ENCODE results near the gene CRHR1.

Gene CRHR1

GRCh38 chr17:45824901-45825492, 40.9 kb downstream of the CRHR1 start:
- DNase-seq, result no peak

GRCh38 chr17:45825792-45826191, 41.7 kb downstream of the CRHR1 start:
- no peak for DNase-seq

GRCh38 chr17:45826919-45827588, 42.9 kb downstream of the CRHR1 start:
- DNase-seq, result no peak

- DNase-seq, result no peak
Measured at GRCh38 chr17:45828171-45828570, 44.1 kb downstream of the CRHR1 start.

- DNase-seq, result no peak
Measured at GRCh38 chr17:45828582-45829133, 44.5 kb downstream of the CRHR1 start.

GRCh38 chr17:45833920-45834319, 49.8 kb downstream of the CRHR1 start:
- DNase-seq, result no peak

DNA sequence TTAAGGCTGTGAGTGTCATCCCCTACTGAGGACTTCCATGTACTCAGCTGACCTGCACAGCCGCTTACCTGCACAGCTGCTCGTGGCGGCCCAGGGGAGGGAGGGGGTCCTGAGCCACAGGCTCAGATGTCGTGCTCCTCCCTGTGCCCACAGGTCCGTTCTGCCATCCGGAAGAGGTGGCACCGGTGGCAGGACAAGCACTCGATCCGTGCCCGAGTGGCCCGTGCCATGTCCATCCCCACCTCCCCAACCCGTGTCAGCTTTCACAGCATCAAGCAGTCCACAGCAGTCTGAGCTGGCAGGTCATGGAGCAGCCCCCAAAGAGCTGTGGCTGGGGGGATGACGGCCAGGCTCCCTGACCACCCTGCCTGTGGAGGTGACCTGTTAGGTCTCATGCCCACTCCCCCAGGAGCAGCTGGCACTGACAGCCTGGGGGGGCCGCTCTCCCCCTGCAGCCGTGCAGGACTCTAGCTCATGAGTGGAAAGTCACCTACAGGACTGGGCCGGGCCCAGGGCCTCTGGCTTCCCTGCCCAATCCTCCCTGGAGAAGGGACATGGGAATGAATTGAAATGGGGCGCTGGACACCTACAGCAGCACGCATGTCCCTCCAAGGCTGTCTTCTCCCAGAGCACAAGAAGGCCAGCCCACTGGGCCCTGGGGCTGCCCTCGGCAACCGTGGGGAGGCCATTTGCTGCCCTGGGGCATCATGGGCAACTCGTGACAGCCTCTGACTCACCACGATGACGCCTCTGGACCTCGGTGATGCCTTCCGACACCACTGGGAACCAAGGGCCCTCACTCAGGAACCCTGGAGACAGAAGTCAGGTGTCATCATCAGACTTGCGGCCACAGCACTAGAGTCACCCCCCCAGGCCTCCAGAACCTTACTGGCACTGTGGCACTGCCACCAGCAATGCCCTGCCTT, 50.6 kb downstream of the CRHR1 start:
- DNase-seq, result no peak

GRCh38 chr17:45835481-45835880, 51.4 kb downstream of the CRHR1 start:
- no peak for DNase-seq

DNA sequence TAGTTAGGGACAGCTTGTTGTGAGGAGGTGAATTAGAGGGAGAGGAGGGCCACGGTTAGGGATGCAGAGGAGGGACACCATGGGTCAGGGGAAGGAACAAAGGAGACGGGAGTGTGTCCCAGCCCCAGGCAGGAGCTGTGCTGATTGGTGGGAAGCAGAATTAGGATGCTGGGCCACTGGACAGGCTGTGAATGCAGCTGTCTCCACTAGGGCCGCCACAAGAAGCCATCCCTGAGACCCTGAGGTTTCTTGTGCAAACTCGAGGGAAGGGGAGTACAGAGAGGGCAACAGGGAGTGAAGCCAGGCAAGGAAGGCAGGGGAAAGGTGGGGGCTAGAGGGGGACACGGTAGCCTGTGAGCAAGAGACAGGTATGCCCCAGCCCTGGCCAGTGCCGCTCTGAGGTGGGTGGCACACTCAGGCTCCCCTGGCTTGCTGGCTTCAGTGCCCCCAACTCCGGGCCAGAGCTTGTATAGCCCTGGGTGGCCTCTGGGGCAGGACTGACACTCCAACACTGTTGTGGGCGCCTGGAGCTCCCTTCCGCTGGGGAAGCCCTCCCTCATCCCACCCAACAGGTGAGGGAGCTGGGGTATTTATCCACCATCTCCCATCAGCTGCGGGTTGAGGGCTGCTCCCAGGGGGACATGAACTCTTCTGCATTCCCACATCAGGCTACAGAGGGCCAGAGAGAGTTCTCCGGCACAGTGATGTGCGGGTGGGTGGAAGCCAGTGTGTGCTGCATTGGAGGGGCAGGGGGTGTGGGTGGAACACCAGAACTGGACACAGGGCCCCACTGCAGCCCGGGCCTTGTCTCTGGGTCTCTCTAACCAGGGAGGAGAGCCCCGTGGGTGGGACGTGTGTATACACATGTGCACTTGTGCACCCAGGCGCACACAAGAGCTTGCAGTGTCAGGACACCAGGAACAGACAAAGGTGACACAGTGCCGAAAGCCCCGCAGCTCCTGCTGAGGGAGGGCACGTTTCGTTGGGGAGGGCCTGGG, 52.2 kb downstream of the CRHR1 start:
- no peak for DNase-seq

DNA sequence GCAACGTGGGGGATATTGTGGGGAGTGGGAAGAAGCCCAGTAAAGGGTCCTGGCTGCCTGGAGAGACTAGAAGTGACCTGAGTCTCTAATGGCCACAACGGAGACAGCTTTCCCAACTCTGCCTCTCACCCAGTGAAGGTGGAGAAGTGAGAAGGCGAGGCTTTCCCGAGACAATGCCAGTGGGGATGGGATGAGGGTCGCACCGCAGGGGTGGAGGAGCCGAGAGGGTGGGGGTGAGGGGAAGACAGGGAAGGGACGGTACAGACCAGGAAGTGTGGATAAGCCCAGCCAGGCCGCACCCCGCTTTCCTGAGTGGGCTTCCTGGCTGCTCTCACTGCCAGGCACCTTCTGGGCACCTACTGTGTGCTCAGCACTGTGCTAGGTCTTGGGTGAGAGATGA, 53.1 kb downstream of the CRHR1 start:
- no peak for DNase-seq

DNA sequence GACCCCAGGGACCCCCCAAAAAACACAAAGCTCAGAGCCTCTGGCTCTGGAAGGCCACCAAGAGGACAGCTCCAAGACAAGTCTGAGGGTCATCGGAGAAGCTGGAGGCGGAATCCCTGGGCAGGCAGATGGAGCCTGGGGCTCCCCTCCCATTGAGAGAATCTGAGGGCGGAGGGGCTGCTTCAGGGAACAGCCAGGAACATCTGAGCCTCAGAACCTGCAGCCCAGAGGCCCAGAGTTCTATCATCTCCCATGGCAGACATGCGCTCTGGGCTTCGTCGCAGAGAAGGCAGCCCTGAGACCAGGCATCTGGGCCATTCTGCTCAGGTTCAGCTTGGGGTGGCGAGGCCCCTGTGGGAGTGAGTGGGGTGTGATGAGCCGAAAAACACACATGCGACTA, 53.5 kb downstream of the CRHR1 start:
- no peak for DNase-seq

GRCh38 chr17:45838751-45839295, 54.7 kb downstream of the CRHR1 start:
- no peak for DNase-seq

- DNase-seq, result no peak
Measured at GRCh38 chr17:45839442-45839841, 55.3 kb downstream of the CRHR1 start.

DNA sequence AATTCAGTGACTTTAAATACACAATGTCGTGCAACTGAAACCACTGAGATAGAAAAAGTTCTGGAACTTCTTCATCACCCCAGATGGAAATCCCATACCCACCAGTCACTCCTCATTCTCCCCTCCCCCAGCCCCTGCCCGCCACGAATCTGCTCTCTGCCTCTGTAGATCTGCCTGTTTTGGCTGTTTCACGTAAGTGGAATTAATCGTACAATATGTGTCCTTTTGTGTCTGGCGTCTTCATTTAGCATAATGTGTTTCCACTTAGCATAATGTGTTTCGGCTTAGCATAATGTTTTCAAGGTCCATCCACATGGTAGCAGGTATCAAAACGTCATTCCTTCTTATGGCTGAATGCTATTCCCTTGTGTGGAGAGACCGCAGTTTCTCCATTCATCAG, 57.1 kb downstream of the CRHR1 start:
- DNase-seq, result no peak

DNA sequence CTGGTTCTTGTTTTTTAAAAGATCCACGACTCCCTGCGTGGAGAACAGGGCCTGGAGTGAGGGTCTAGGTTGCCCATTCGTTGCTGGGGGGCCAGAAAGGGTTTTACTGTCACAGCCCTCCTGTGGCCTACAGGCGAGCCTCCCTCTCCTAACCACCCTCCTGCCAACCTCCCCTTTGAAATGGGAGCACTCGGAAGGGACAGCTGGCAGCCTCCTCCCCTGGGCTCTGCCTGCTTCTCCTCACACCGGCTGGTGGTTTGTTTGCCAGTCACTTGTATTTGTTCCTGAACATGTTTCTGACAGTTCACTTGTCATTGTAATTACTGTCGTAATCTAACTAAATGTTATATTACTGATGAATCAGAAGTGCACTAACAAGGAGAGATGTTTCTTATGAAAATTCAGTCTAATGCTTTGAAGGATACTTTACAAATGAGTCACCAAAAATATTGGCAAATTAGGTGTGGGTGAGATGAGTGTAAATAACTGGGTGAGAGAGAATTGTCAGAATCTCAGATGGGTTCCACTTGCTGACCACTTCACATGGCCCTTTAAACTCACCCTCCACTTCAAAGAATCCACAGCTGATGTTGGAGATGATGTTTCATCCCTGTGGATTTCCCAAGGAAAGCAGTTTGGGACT, 57.9 kb downstream of the CRHR1 start:
- DNase-seq, result peak; percentile 69

GRCh38 chr17:45843722-45844121, 59.6 kb downstream of the CRHR1 start:
- no peak for DNase-seq

DNA sequence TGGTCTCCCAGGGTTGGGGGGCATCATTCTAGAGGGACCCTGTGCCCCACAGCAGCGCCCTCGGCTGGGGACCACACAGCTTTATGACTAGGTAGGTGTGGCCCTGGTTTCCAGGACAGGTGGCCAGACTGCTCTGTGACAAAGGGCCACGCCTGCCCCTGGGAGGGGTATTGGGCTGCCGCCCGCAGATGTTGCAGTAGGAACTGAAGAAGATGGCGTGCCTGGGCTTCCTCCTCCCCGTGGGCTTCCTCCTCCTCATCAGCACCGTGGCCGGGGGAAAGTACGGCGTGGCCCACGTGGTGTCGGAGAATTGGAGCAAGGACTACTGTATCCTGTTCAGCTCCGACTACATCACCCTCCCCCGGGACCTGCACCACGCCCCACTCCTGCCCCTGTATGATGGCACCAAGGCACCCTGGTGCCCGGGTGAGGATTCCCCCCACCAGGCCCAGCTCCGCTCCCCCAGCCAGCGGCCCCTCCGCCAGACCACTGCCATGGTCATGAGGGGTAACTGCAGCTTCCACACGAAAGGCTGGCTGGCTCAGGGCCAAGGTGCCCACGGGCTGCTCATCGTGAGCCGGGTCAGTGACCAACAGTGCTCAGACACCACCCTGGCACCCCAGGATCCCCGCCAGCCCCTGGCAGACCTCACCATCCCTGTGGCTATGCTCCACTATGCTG, 60.7 kb downstream of the CRHR1 start, which contains the start of gene SPPL2C:
Gene SPPL2C, plus strand, starts transcription at position 187 of the 681 bp plus-strand sequence. Its CDS starts 26 bp downstream, at position 213.
- DNase-seq, result no peak

DNA sequence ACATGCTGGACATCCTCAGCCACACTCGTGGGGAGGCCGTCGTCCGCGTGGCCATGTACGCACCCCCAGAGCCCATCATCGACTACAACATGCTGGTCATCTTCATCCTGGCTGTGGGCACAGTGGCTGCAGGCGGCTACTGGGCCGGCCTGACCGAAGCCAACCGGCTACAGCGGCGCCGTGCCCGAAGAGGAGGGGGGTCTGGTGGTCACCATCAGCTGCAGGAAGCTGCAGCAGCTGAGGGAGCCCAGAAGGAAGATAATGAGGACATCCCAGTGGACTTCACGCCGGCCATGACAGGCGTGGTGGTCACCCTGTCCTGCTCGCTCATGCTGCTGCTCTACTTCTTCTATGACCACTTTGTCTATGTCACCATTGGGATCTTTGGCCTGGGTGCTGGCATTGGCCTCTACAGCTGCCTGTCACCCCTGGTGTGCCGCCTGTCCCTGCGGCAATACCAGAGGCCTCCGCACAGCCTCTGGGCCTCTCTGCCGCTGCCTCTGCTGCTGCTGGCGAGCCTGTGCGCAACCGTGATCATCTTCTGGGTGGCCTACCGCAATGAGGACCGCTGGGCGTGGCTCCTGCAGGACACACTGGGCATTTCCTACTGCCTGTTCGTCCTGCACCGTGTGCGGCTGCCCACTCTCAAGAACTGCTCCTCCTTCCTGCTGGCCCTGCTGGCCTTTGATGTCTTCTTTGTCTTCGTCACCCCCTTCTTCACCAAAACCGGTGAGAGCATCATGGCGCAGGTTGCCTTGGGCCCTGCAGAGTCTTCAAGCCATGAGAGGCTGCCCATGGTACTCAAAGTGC, 61.5 kb downstream of the CRHR1 start:
- DNase-seq, result no peak

DNA sequence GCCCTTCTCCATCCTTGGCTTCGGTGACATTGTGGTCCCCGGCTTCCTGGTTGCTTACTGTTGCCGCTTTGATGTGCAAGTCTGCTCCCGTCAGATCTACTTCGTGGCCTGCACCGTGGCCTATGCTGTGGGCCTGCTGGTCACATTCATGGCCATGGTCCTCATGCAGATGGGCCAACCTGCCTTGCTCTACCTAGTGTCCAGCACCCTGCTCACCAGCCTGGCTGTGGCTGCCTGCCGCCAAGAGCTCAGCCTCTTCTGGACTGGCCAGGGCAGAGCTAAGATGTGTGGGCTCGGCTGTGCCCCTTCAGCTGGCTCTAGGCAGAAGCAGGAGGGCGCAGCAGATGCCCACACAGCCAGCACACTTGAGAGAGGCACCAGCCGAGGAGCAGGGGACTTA, 62.1 kb downstream of the CRHR1 start:
- DNase-seq, result no peak

DNA sequence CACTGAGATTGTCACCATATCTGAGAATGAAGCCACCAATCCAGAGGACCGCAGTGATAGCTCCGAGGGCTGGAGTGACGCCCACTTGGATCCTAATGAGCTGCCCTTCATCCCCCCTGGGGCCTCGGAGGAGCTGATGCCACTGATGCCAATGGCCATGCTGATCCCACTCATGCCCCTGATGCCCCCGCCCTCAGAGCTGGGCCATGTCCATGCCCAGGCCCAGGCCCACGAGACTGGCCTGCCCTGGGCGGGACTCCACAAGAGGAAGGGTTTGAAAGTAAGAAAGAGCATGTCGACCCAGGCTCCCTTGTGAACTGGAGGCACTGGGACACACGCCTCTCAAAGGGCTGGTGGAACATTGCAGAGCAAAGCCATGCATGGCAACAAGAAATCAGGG, 62.5 kb downstream of the CRHR1 start:
- DNase-seq, result no peak

Data from NCI-H2171 (cell line).